ENCODE results near the gene IL4I1.
A peak's percentile ranks its signal among the peaks of the same experiment; 100 is the strongest.

The IL4I1 gene

GRCh38 chr19:49930483-49931011 is 33.9 kb upstream of the IL4I1 start:
- H4K91ac ChIP-seq (ENCODE audit: low read depth, low read length, poor library complexity) = peak overlapping the region; percentile 94
- peak overlapping the region; percentile 38 for H3K4me2 ChIP-seq (ENCODE audit: insufficient read depth, low read length, poor library complexity, severe bottlenecking)
- H3K36me3 ChIP-seq (replicated peaks in 1 of 2; ENCODE audit: control insufficient read depth in 2 of 2, insufficient read depth in 2 of 2, low read length in 2 of 2) = peaks cover 15 to 43% of the 10 kb centered on the region in 2 donors
- peak overlapping the region; percentile 98 for H2BK5ac ChIP-seq (ENCODE audit: low read length)
- H3K9ac ChIP-seq (ENCODE audit: low read depth, low read length, poor library complexity) = no peak overlapping the region
- no CpG with 5 or more reads among the region's 15 CpGs for WGBS, 2 donors (ENCODE audit: extremely low coverage in 2 of 2, insufficient read length in 2 of 2, insufficient replicate concordance in 1 of 2)
- peak overlapping the region; percentile 95 for H3K18ac ChIP-seq (ENCODE audit: low read length)
- H3K9me3 ChIP-seq (replicated peaks in 1 of 2; ENCODE audit: control insufficient read depth in 2 of 2, insufficient read depth in 1 of 2, low read depth in 1 of 2, low read length in 2 of 2) = no peaks in the 10 kb centered on the region
- peak overlapping the region; percentile 91 for H2AK5ac ChIP-seq (ENCODE audit: low read depth, low read length)
- peaks cover 7 to 11% of the 10 kb centered on the region in 2 donors for H3K4me1 ChIP-seq (ENCODE audit: control insufficient read depth in 2 of 2, insufficient read depth in 1 of 2, low read depth in 1 of 2, low read length in 2 of 2)
- H3K14ac ChIP-seq (ENCODE audit: low read length) = peak overlapping the region; percentile 83
- DNase-seq (ENCODE audit: low spot score) = no peak
- no peak overlapping the region for H2BK12ac ChIP-seq (ENCODE audit: low read length)
- H3K27ac ChIP-seq (replicated peaks; ENCODE audit: low read length) = peak overlapping the region; percentile 69
- no peaks in the 10 kb centered on the region for H3K27me3 ChIP-seq (ENCODE audit: control insufficient read depth in 3 of 3, insufficient read depth in 3 of 3, low read depth in 1 of 3, low read length in 3 of 3)
- peaks cover 6% of the 10 kb centered on the region for H3K79me1 ChIP-seq (ENCODE audit: low read depth, low read length)
- H4K8ac ChIP-seq (ENCODE audit: low read depth, low read length) = peak overlapping the region; percentile 94
- peak overlapping the region; percentile 97 for H3K23ac ChIP-seq (ENCODE audit: low read depth, low read length, poor library complexity)
- H2BK15ac ChIP-seq (ENCODE audit: low read length) = peak overlapping the region; percentile 96
- H3K4me3 ChIP-seq (ENCODE audit: low read length in 2 of 2) = peak overlapping the region; percentile 50 to 97
- H2BK120ac ChIP-seq (ENCODE audit: low read depth, low read length) = peak overlapping the region; percentile 21
- peak overlapping the region; percentile 26 for H2AFZ ChIP-seq (ENCODE audit: low read length)
- peak overlapping the region; percentile 60 for H3K4ac ChIP-seq (ENCODE audit: low read length)

DNA sequence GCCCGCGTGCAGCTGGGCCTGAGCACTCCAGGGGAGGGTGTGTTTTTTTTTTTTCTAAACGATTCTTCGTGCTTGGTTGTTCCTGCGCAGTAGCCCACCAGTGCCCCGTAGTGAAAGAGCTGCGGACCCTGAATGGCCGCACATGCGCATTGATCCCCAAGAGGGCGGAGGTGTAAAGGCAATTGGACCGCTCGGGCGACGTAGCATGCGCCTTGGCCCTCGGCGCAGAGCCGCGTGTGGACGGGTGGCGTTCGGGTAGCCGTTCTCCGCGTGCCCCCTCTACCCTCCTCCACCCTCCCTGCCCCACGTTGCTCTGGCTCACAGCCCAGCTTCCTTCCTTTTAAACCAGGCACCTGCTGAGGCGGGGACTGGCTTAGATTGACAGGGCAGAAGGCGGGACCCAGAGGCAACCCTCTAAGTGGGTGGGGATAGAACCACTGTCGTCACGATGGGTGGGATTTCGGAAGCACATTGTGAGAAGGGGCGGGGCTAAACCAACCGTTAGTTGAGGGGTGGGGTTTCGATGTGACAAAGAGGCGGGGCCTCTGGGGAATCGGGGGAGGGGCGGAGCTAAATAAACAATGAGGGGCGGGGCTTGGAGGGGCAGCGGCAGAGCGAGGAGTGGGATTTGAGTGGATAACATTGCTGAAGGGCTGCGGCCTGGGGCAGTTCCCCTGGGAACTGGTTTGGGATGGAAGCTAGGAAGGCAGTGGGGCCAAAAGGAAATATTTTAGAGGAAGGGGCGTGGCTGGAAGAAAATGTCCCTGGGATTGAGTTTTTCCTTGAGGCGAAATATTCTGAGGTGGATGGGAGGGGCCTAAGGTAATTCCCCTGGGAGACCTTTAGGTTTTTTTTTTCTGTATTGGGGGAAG is 33.2 kb upstream of the IL4I1 start:
- Histone ChIP-seq H3K4me2 (ENCODE audit: insufficient read depth, low read length, poor library complexity, severe bottlenecking) (peak overlapping the region; percentile 80), H3K4me3 (ENCODE audit: low read length in 2 of 2) (peak overlapping the region; percentile 94 to 97), H3K27me3 (ENCODE audit: control insufficient read depth in 3 of 3, insufficient read depth in 3 of 3, low read depth in 1 of 3, low read length in 3 of 3) (no peaks in the 10 kb centered on the region), H4K8ac (ENCODE audit: low read depth, low read length) (no peak overlapping the region), H4K91ac (ENCODE audit: low read depth, low read length, poor library complexity) (peak overlapping the region; percentile 60), H3K14ac (ENCODE audit: low read length) (no peak overlapping the region), H3K23ac (ENCODE audit: low read depth, low read length, poor library complexity) (peak overlapping the region; percentile 97), H3K36me3 (replicated peaks in 1 of 2; ENCODE audit: control insufficient read depth in 2 of 2, insufficient read depth in 2 of 2, low read length in 2 of 2) (peaks cover 16 to 50% of the 10 kb centered on the region in 2 donors), H3K18ac (ENCODE audit: low read length) (peak overlapping the region; percentile 98), H3K9me3 (replicated peaks in 1 of 2; ENCODE audit: control insufficient read depth in 2 of 2, insufficient read depth in 1 of 2, low read depth in 1 of 2, low read length in 2 of 2) (no peaks in the 10 kb centered on the region), H3K79me1 (ENCODE audit: low read depth, low read length) (peaks cover 6% of the 10 kb centered on the region), H3K9ac (ENCODE audit: low read depth, low read length, poor library complexity) (peak overlapping the region; percentile 96), H2BK5ac (ENCODE audit: low read length) (peak overlapping the region; percentile 98), H3K27ac (replicated peaks; ENCODE audit: low read length) (peak overlapping the region; percentile 95), H2BK12ac (ENCODE audit: low read length) (no peak overlapping the region), H2AFZ (ENCODE audit: low read length) (peak overlapping the region; percentile 97), H3K4ac (ENCODE audit: low read length) (no peak overlapping the region), H2AK5ac (ENCODE audit: low read depth, low read length) (peak overlapping the region; percentile 91), H2BK15ac (ENCODE audit: low read length) (peak overlapping the region; percentile 50), H2BK120ac (ENCODE audit: low read depth, low read length) (peak overlapping the region; percentile 21), H3K4me1 (ENCODE audit: control insufficient read depth in 2 of 2, insufficient read depth in 1 of 2, low read depth in 1 of 2, low read length in 2 of 2) (peaks cover 7 to 11% of the 10 kb centered on the region in 2 donors)
- WGBS, 2 donors (ENCODE audit: extremely low coverage in 2 of 2, insufficient read length in 2 of 2, insufficient replicate concordance in 1 of 2) = no CpG with 5 or more reads among the region's 43 CpGs
- peak; percentile 97 for DNase-seq (ENCODE audit: low spot score)

GRCh38 chr19:49929121-49929610 is 32.5 kb upstream of the IL4I1 start, which contains the start of the genes ATF5 and NUP62:
ATF5 (plus strand) TSS chr19:49929205; CDS start chr19:49930851, 1,646 bp downstream.
NUP62 (minus strand) TSS chr19:49929504; CDS start chr19:49909807, 19,697 bp downstream.
- Histone ChIP-seq H3K36me3 (replicated peaks in 1 of 2; ENCODE audit: control insufficient read depth in 2 of 2, insufficient read depth in 2 of 2, low read length in 2 of 2) (peaks cover 23 to 56% of the 10 kb centered on the region in 2 donors), H3K4me3 (ENCODE audit: low read length in 2 of 2) (peak within 1 kb of the TSS; percentile 94 to 97), H2AK5ac (ENCODE audit: low read depth, low read length) (peak within 1 kb of the TSS; percentile 97), H3K18ac (ENCODE audit: low read length) (peak within 1 kb of the TSS; percentile 98), H4K91ac (ENCODE audit: low read depth, low read length, poor library complexity) (peak within 1 kb of the TSS; percentile 60), H2BK120ac (ENCODE audit: low read depth, low read length) (peak within 1 kb of the TSS; percentile 21), H2BK5ac (ENCODE audit: low read length) (peak within 1 kb of the TSS; percentile 98), H2BK15ac (ENCODE audit: low read length) (peak within 1 kb of the TSS; percentile 50), H3K23ac (ENCODE audit: low read depth, low read length, poor library complexity) (peak within 1 kb of the TSS; percentile 97), H3K4me1 (ENCODE audit: control insufficient read depth in 2 of 2, insufficient read depth in 1 of 2, low read depth in 1 of 2, low read length in 2 of 2) (peaks cover 7 to 11% of the 10 kb centered on the region in 2 donors), H3K27ac (replicated peaks; ENCODE audit: low read length) (peak within 1 kb of the TSS; percentile 95), H3K9ac (ENCODE audit: low read depth, low read length, poor library complexity) (peak within 1 kb of the TSS; percentile 100), H3K4ac (ENCODE audit: low read length) (peak within 1 kb of the TSS; percentile 30), H3K27me3 (ENCODE audit: control insufficient read depth in 3 of 3, insufficient read depth in 3 of 3, low read depth in 1 of 3, low read length in 3 of 3) (no peaks in the 10 kb centered on the region), H3K79me1 (ENCODE audit: low read depth, low read length) (peaks cover 11% of the 10 kb centered on the region), H3K9me3 (replicated peaks in 1 of 2; ENCODE audit: control insufficient read depth in 2 of 2, insufficient read depth in 1 of 2, low read depth in 1 of 2, low read length in 2 of 2) (no peaks in the 10 kb centered on the region), H2AFZ (ENCODE audit: low read length) (peak within 1 kb of the TSS; percentile 97), H2BK12ac (ENCODE audit: low read length) (no peak within 1 kb of the TSS), H3K14ac (ENCODE audit: low read length) (peak within 1 kb of the TSS; percentile 91), H4K8ac (ENCODE audit: low read depth, low read length) (no peak within 1 kb of the TSS), H3K4me2 (ENCODE audit: insufficient read depth, low read length, poor library complexity, severe bottlenecking) (peak within 1 kb of the TSS; percentile 80)
- WGBS, 2 donors (ENCODE audit: extremely low coverage in 2 of 2, insufficient read length in 2 of 2, insufficient replicate concordance in 1 of 2) = no CpG with 5 or more reads among the region's 48 CpGs
- DNase-seq (ENCODE audit: low spot score) = peak; percentile 92
